NCI-H1048 (cell line): ENCODE results near the gene RCAN1.

Experiments
- DNase-seq: peaks from one replicate; lab custom pipeline; 2025; lab: John Stamatoyannopoulos, UW

Gene RCAN1

GRCh38 chr21:34598931-34599400 is 15.9 kb downstream of the RCAN1 start:
- no peak for DNase-seq

- DNase-seq: no peak
Measured at GRCh38 chr21:34597406-34597805, 17.5 kb downstream of the RCAN1 start.

- no peak for DNase-seq
Measured at GRCh38 chr21:34596561-34597271, 18.2 kb downstream of the RCAN1 start.

- DNase-seq: no peak
Measured at GRCh38 chr21:34595457-34595856, 19.5 kb downstream of the RCAN1 start.

GRCh38 chr21:34594566-34595234 is 20.2 kb downstream of the RCAN1 start:
- DNase-seq: no peak

GRCh38 chr21:34593954-34594531 is 20.9 kb downstream of the RCAN1 start:
- DNase-seq: no peak

GRCh38 chr21:34593423-34593822 is 21.5 kb downstream of the RCAN1 start:
- DNase-seq: no peak

GRCh38 chr21:34592120-34592955 is 22.6 kb downstream of the RCAN1 start:
- no peak for DNase-seq

- no peak for DNase-seq
Measured at GRCh38 chr21:34590520-34590919, 24.4 kb downstream of the RCAN1 start.

GRCh38 chr21:34589511-34590282 is 25.2 kb downstream of the RCAN1 start:
- DNase-seq: no peak

- DNase-seq: no peak
Measured at GRCh38 chr21:34583926-34584563, 30.9 kb downstream of the RCAN1 start.

GRCh38 chr21:34582506-34583150 is 32.3 kb downstream of the RCAN1 start:
- DNase-seq: no peak

- DNase-seq: no peak
Measured at GRCh38 chr21:34580181-34580700, 34.7 kb downstream of the RCAN1 start.

GRCh38 chr21:34579411-34579810 is 35.5 kb downstream of the RCAN1 start:
- no peak for DNase-seq

- DNase-seq: no peak
Measured at GRCh38 chr21:34576041-34576511, 38.8 kb downstream of the RCAN1 start.

GRCh38 chr21:34574601-34575529 is 40.0 kb downstream of the RCAN1 start:
- DNase-seq: no peak

- DNase-seq: no peak
Measured at GRCh38 chr21:34571994-34572393, 42.9 kb downstream of the RCAN1 start.

- no peak for DNase-seq
Measured at GRCh38 chr21:34570313-34570712, 44.6 kb downstream of the RCAN1 start.

- DNase-seq: no peak
Measured at GRCh38 chr21:34569381-34569979, 45.4 kb downstream of the RCAN1 start.
